ENCODE data around the gene NFIA.
A peak's percentile ranks its signal among the peaks of the same experiment; 100 is the strongest.
"Not testable (repeated sequence)": the region's sequence is repeated elsewhere in the genome, so short reads cannot be mapped to it uniquely, and the experiment has no call there.

NFIA gene

GRCh38 chr1:61120998-61121397 is 38.6 kb downstream of the NFIA start:
- DNase-seq, result no peak
- intact Hi-C loops (cut with DNase I), result loop anchor here (5.0 kb wide), 2 partner anchors 34 to 61 kb away; no protein-coding TSS in a partner anchor

- no peak for DNase-seq
- intact Hi-C loops (cut with DNase I), result loop anchor here (5.0 kb wide), 2 partner anchors 34 to 61 kb away; no protein-coding TSS in a partner anchor
Measured at GRCh38 chr1:61121631-61122030, 39.3 kb downstream of the NFIA start.

- no peak for DNase-seq
- intact Hi-C loops (cut with DNase I), result loop anchor here (5.0 kb wide), 2 partner anchors 35 to 60 kb away; no protein-coding TSS in a partner anchor
Measured at GRCh38 chr1:61122389-61122788, 40.0 kb downstream of the NFIA start.

- intact Hi-C loops (cut with DNase I), result loop anchor here (5.0 kb wide), 2 partner anchors 36 to 59 kb away; no protein-coding TSS in a partner anchor
Measured at GRCh38 chr1:61123326-61123725, 41.0 kb downstream of the NFIA start.

GRCh38 chr1:61124078-61124477 is 41.7 kb downstream of the NFIA start:
- intact Hi-C loops (cut with DNase I), result loop anchor here (5.0 kb wide), 2 partner anchors 37 to 58 kb away; no protein-coding TSS in a partner anchor

More at GRCh38 chr1:61123326-61123725, 41.0 kb downstream of the NFIA start:
- DNase-seq, result no peak

GRCh38 chr1:61124696-61125095 is 42.3 kb downstream of the NFIA start:
- peak in 1 of 10 donors; percentile 26 for DNase-seq
- intact Hi-C loops (cut with DNase I), result loop anchor here (5.0 kb wide), 2 partner anchors 37 to 58 kb away; no protein-coding TSS in a partner anchor

More at GRCh38 chr1:61124078-61124477, 41.7 kb downstream of the NFIA start:
- no peak for DNase-seq

- no peak for DNase-seq
Measured at GRCh38 chr1:61125263-61125662, 42.9 kb downstream of the NFIA start.

GRCh38 chr1:61125895-61126294 is 43.5 kb downstream of the NFIA start:
- DNase-seq, result no peak
- intact Hi-C loops (cut with DNase I), result no loop called here

More at GRCh38 chr1:61125263-61125662, 42.9 kb downstream of the NFIA start:
- intact Hi-C loops (cut with DNase I), result no loop called here

- DNase-seq, result peak in 1 of 10 donors; percentile 25
- intact Hi-C loops (cut with DNase I), result not testable (repeated sequence)
Measured at GRCh38 chr1:61126843-61127242, 44.5 kb downstream of the NFIA start.

GRCh38 chr1:61130338-61131000 is 48.1 kb downstream of the NFIA start:
- no peak for DNase-seq
- intact Hi-C loops (cut with DNase I), result no loop called here

- intact Hi-C loops (cut with DNase I), result no loop called here
- no peak for DNase-seq
Measured at GRCh38 chr1:61131248-61131647, 48.9 kb downstream of the NFIA start.

GRCh38 chr1:61131716-61132115 is 49.4 kb downstream of the NFIA start:
- DNase-seq, result no peak
- intact Hi-C loops (cut with DNase I), result no loop called here

GRCh38 chr1:61132176-61132638 is 49.8 kb downstream of the NFIA start:
- no peak for DNase-seq
- intact Hi-C loops (cut with DNase I), result no loop called here

GRCh38 chr1:61132645-61133334 is 50.4 kb downstream of the NFIA start:
- DNase-seq, result no peak
- intact Hi-C loops (cut with DNase I), result no loop called here

- no peak for DNase-seq
- intact Hi-C loops (cut with DNase I), result no loop called here
Measured at GRCh38 chr1:61133335-61134019, 51.1 kb downstream of the NFIA start.

- no peak for DNase-seq
Measured at GRCh38 chr1:61135291-61135690, 52.9 kb downstream of the NFIA start.

GRCh38 chr1:61138305-61138704 is 55.9 kb downstream of the NFIA start:
- DNase-seq, result no peak
- intact Hi-C loops (cut with DNase I), result no loop called here

More at GRCh38 chr1:61135291-61135690, 52.9 kb downstream of the NFIA start:
- intact Hi-C loops (cut with DNase I), result no loop called here

- intact Hi-C loops (cut with DNase I), result no loop called here
- no peak for DNase-seq
Measured at GRCh38 chr1:61138921-61139774, 56.8 kb downstream of the NFIA start.

GRCh38 chr1:61139775-61140549 is 57.6 kb downstream of the NFIA start:
- intact Hi-C loops (cut with DNase I), result loop anchor here (5.0 kb wide), 1 partner anchor 42 kb away; no protein-coding TSS in a partner anchor

More at GRCh38 chr1:61139775-61140549, 57.6 kb downstream of the NFIA start:
- no peak for DNase-seq
